ENCODE data around the gene AP1M1.

The AP1M1 gene

DNA sequence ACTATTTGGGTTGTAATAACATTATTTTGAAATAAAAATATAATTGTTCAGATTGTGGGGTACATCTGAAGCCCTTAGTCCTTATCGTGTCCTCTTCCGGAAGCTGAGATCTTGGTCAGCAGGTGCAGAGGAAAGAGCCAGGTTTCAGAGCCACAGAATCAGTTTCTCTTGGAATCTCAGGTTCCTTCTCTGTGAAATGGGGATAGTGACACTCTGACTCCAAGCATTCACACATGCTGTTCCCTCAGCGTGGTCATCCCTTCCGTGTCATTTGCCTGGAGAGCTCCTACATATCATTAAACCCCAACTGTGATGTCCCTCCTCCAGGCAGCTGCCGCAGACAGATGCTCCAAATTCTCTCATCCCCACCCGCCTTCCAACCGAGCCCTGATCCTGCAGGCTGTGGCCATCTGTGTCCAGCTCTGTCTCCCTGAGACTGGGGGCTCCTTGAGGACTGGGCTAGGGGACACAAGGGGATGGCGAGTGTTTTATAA, 59.8 kb downstream of the AP1M1 start:
- TF ChIP-seq, protein P1, sequence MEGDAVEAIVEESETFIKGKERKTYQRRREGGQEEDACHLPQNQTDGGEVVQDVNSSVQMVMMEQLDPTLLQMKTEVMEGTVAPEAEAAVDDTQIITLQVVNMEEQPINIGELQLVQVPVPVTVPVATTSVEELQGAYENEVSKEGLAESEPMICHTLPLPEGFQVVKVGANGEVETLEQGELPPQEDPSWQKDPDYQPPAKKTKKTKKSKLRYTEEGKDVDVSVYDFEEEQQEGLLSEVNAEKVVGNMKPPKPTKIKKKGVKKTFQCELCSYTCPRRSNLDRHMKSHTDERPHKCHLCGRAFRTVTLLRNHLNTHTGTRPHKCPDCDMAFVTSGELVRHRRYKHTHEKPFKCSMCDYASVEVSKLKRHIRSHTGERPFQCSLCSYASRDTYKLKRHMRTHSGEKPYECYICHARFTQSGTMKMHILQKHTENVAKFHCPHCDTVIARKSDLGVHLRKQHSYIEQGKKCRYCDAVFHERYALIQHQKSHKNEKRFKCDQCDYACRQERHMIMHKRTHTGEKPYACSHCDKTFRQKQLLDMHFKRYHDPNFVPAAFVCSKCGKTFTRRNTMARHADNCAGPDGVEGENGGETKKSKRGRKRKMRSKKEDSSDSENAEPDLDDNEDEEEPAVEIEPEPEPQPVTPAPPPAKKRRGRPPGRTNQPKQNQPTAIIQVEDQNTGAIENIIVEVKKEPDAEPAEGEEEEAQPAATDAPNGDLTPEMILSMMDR (IDR thresholded peaks at IDR 0.05; ENCODE audit: control extremely low read depth, extremely low read depth, low read depth, missing control alignments), result no peak
- DNase-seq (ENCODE audit: extremely low spot score), result no peak
- CTCF ChIA-PET, result interaction anchor here (2.6 to 3.0 kb wide), 2 partner anchors 10 to 129 kb away, joined by 7 to 14 read pairs; no protein-coding TSS in a partner anchor
- POLR2A ChIA-PET, result no interaction called here

DNA sequence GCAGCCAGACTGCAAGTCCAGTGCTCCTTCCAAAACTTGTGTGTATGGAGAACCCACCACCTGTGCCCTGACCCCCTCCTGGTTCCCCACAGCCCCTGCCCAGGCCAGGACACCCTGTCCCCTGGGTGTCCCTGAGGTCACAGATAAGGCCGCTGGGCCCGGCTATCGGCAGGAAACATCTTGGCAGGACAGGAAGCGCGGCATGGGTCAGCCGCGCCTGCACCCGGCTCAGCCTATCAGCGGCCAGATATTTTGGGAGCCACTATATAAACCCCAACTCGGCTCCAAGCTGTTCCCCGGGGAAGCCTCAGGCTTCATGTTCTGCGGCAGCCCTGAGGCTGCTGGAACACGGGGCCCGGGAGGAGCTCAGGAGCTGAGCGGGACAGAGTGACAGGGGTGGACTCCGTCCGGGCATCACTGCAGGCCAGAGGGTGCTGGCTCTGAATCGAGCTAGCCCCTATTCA, 60.8 kb downstream of the AP1M1 start:
- ChIA-PET CTCF (interaction anchor here (0.7 to 3.0 kb wide), 5 partner anchors 11 to 165 kb away, joined by 3 to 14 read pairs (median 5); no protein-coding TSS in a partner anchor), POLR2A (no interaction called here)
- no peak for DNase-seq (ENCODE audit: extremely low spot score)
- TF ChIP-seq, protein P1 (IDR thresholded peaks at IDR 0.05; ENCODE audit: control extremely low read depth, extremely low read depth, low read depth, missing control alignments), result no peak

DNA sequence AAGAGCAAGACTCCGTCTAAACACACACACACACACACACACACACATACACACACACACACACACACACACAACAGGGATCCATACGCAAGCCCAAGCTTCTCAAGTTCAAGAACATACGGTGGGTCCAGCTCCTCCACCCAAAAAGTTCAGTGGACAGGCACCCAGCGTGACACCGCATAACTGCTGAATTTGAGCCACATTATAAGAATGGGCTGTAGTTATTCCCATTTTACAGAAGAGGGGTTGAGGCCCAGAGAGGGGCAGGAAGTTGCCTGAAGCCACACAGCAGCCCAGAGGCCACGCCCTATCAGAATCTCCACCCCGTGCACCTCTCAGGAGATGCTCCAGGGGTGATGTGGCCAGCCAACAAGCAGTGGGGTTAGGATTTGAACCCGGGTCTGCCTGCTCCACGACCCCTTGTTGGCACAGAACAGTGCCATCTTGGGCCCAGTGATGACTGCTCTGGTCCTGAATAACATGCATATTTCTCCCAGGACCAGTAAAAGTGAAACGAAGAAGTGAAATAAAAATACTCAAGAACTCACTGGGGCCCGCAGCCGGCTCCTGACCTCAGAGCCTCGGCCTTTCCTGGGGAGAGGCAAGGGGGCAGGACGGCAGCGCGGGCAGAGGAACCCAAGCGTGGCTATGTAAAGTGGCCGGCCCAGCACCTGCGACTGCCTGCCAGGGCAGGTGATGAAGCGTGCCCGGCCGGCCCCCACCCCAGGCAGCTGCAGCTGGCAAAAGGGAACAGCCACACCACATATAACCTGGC, 61.9 kb downstream of the AP1M1 start:
- CTCF ChIA-PET, result interaction anchor here (0.7 to 3.0 kb wide), 4 partner anchors 9 to 164 kb away, joined by 3 to 14 read pairs (median 5); no protein-coding TSS in a partner anchor
- TF ChIP-seq, protein P1 (IDR thresholded peaks at IDR 0.05; ENCODE audit: control extremely low read depth, extremely low read depth, low read depth, missing control alignments), result no peak
- POLR2A ChIA-PET, result no interaction called here
- peak; percentile 75 for DNase-seq (ENCODE audit: extremely low spot score)

DNA sequence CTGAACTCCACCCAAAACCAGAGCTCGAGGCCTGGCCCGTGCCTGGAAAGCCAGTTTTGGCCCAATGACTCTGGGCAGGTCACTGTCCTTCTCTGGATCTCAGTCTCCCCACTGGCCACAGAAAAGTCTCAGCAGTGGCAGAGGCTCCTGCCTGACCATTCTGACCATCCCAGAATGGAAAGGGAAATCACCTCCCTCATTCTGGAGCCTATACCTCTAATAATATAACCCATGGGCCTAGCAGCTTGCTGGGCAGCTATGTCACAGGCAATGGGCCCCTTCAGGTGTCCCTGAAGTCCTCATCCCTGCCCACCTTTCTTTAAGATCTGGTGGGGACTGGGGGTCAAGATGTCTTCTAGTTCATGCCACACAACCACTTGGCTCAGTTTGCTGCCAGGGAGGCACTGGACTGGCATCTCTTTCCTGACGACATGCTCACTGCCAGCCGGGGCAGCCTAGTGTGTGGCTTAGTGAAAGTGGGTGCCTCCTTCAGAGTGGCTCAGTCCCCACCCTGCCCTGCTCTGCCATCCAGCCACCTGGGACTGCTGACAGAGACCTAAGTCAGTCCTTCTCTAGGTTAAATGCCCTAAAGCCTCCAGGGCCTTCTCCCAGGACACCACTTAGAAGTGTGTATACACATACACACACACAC, 62.6 kb downstream of the AP1M1 start:
- ChIA-PET CTCF (interaction anchor here (1.4 to 2.1 kb wide), 3 partner anchors 9 to 112 kb away, joined by 3 to 5 read pairs (median 5); no protein-coding TSS in a partner anchor), POLR2A (no interaction called here)
- no peak for DNase-seq (ENCODE audit: extremely low spot score)
- TF ChIP-seq, protein P1 (IDR thresholded peaks at IDR 0.05; ENCODE audit: control extremely low read depth, extremely low read depth, low read depth, missing control alignments), result no peak

DNA sequence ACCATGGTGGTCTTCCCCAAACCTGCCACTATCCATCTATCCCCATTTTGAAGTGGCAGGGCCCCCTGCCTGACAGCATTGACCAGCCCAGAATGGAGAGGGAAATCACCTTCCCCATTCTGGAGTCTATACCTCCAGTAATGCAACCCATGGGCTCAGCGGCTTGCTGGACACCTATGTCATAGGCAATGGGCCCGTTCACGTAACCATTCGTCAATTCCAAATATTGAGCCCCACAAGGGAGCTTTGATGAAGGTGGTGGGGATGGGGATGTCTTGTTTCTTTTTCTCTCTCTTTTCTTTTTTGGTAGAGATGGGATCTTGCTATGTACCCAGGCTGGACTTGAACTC, 63.1 kb downstream of the AP1M1 start:
- TF ChIP-seq, protein P1 (IDR thresholded peaks at IDR 0.05; ENCODE audit: control extremely low read depth, extremely low read depth, low read depth, missing control alignments), result no peak
- ChIA-PET POLR2A (no interaction called here), CTCF (interaction anchor here (1.4 kb wide), 1 partner anchor 112 kb away, joined by 3 read pairs; no protein-coding TSS in a partner anchor)
- DNase-seq (ENCODE audit: extremely low spot score), result no peak

DNA sequence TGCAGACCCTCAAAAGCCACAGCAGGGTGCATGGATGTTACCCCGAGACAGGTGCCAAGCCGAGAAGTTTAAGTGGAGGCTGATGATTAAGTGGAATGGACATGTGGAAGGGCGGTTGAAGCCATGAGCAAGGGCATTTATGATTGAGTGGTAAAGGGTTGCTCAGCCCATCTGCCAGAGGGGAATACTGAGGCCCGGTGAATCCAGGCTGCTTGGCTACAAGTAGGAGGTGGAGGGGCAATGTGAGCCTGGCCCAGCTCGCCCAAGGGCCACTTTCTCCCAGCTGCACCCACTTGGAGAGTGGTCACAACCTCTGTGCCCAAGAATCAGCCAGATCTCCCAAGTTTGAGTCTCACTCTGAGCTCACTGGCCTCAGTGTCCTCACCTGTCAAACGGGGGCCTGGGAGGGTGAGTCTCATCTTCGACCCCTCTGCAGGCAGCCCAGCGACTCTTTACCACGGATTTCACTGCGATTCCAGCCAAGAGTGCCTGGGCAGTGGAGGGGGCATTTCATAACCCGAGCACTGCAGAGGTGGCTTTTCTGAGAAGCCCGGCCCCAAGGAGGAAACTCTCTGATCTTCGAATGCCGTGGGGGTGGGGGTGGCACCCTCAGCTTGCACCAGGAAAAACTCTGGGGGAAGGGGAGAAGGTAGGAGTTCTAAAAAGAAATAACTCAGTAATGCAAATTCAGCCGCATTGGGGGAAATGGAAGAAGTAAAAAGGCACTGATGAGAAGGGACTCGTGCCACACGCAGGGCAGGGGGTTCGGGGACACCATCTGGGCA, 64.1 kb downstream of the AP1M1 start:
- TF ChIP-seq, protein P1 (IDR thresholded peaks at IDR 0.05; ENCODE audit: control extremely low read depth, extremely low read depth, low read depth, missing control alignments), result no peak
- ChIA-PET POLR2A (interaction anchor here (0.6 kb wide), 1 partner anchor 67 kb away, joined by 4 read pairs; no protein-coding TSS in a partner anchor), CTCF (interaction anchor here (0.9 to 1.4 kb wide), 3 partner anchors 13 to 111 kb away, joined by 3 read pairs; no protein-coding TSS in a partner anchor)
- no peak for DNase-seq (ENCODE audit: extremely low spot score)
